ENCODE results near the gene NAALADL2. TPM values are rescaled to one million over a fixed set of nuclear protein-coding genes. Genes with fewer than 3 reads are reported as not detected.

NAALADL2 gene
- total RNA-seq, 6 donors from 2014 or later = 4.4 to 12.6 (median 6.3) TPM

DNA sequence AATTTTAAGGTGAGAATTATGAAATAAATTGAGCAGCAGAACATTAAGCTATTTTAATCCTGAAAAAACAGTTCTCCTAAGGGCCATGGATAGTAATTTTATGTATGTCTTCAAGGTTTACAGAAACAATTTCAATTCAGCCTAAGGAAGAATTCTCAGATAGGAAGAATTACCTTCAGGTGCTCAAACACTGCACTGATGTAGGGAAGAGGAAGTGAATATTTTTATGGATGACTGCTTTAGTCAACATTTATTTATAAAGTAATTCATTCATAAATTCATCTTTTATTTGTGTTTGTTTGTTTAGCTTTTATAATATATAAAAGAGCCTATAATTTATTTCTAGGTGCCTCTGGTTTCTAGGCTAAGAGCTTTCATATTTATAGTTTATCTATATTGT is 620.7 kb downstream of the NAALADL2 start:
- Histone ChIP-seq H3K9me3 (no peaks in the 10 kb centered on the region), H3K27ac (no peak overlapping the region), H3K4me1 (no peaks in the 10 kb centered on the region), H3K4me3 (no peak overlapping the region), H3K36me3 (no peaks in the 10 kb centered on the region), H3K27me3 (no peaks in the 10 kb centered on the region)
- no peak for TF ChIP-seq POLR2A (IDR thresholded peaks at IDR 0.05)
- TF ChIP-seq EP300 (IDR thresholded peaks at IDR 0.05) = no peak
- TF ChIP-seq POLR2AphosphoS5 (IDR thresholded peaks at IDR 0.05) = no peak
- TF ChIP-seq, protein P1, sequence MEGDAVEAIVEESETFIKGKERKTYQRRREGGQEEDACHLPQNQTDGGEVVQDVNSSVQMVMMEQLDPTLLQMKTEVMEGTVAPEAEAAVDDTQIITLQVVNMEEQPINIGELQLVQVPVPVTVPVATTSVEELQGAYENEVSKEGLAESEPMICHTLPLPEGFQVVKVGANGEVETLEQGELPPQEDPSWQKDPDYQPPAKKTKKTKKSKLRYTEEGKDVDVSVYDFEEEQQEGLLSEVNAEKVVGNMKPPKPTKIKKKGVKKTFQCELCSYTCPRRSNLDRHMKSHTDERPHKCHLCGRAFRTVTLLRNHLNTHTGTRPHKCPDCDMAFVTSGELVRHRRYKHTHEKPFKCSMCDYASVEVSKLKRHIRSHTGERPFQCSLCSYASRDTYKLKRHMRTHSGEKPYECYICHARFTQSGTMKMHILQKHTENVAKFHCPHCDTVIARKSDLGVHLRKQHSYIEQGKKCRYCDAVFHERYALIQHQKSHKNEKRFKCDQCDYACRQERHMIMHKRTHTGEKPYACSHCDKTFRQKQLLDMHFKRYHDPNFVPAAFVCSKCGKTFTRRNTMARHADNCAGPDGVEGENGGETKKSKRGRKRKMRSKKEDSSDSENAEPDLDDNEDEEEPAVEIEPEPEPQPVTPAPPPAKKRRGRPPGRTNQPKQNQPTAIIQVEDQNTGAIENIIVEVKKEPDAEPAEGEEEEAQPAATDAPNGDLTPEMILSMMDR (IDR thresholded peaks at IDR 0.05) = no peak
- DNase-seq (no peak), ATAC-seq (ENCODE audit: low FRiP score in 2 of 2) (no peak)

DNA sequence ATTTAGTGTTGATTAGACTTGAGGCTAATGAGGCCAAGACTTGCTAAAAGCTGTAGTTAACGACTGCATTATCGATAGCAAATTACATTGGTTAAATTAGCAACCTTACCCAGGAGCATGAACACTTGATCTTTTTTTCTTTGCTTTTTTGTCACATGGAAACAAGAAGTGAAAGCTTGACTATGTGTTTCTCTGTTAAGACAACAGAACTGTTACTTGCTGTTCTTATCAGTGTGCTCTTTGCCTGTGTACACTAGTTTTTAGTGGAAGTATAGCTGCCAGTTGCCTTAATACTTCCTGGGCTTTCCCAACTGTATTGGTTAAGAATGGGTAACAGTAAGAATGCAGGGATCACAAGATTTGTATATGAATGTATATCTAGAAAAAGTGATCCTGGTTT is 625.5 kb downstream of the NAALADL2 start:
- Histone ChIP-seq H3K36me3 (no peaks in the 10 kb centered on the region), H3K27me3 (no peaks in the 10 kb centered on the region), H3K4me3 (no peak overlapping the region), H3K4me1 (no peaks in the 10 kb centered on the region), H3K9me3 (no peaks in the 10 kb centered on the region), H3K27ac (no peak overlapping the region)
- no peak for ATAC-seq (ENCODE audit: low FRiP score in 2 of 2)
- 88% methylated on average over 2 of the region's 2 CpGs for WGBS, 2 donors
- TF ChIP-seq POLR2AphosphoS5 (IDR thresholded peaks at IDR 0.05) (no peak), EP300 (IDR thresholded peaks at IDR 0.05) (no peak), POLR2A (IDR thresholded peaks at IDR 0.05) (no peak)
- TF ChIP-seq, protein P1 (IDR thresholded peaks at IDR 0.05) = no peak
- no peak for DNase-seq

DNA sequence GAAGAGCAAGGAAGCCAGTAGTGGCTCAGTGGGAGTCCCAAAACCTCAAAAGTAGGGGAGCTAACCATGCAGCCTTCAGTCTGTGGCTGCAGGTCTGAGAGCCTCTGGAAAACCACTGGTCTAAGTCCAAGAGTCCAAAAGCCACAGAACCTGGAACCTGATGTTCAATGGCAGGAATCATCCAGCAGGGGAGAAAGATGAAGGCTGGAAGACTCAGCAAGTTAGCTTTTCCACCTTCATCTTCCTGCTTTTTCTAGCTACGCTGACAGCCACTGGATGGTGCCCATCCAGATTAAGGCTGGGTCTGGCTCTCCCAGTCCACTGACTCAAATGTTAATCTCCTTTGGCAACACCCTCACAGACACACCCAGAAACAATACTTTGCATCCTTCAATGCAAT is 626.3 kb downstream of the NAALADL2 start:
- WGBS, 2 donors = 88 to 100% methylated on average over 1 of the region's 1 CpG
- Histone ChIP-seq H3K4me3 (no peak overlapping the region), H3K36me3 (no peaks in the 10 kb centered on the region), H3K27ac (no peak overlapping the region), H3K9me3 (no peaks in the 10 kb centered on the region), H3K4me1 (no peaks in the 10 kb centered on the region), H3K27me3 (no peaks in the 10 kb centered on the region)
- ATAC-seq (ENCODE audit: low FRiP score in 2 of 2) = no peak
- no peak for DNase-seq
- TF ChIP-seq, protein P1 (IDR thresholded peaks at IDR 0.05) = no peak
- TF ChIP-seq POLR2AphosphoS5 (IDR thresholded peaks at IDR 0.05) (no peak), EP300 (IDR thresholded peaks at IDR 0.05) (no peak), POLR2A (IDR thresholded peaks at IDR 0.05) (no peak)

DNA sequence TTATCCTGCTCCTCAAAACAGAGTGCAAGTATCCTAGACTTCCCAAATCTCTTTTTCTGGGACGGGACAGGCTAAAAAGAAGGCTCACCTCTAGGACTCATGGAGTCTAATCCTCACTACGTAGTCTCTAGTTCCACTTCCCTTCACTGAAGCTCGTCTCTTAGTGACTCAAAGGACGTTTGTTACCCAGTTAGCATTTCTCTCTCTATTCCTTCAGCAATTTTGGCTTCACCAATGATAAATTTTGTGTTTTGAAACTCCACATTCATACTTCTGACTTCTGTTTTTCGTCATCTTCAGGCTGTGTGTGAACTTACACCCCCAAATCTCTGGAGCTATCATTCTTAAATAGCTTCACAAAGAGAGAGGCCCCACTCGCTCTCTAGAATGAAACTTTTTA is 627.1 kb downstream of the NAALADL2 start:
- TF ChIP-seq POLR2AphosphoS5 (IDR thresholded peaks at IDR 0.05) (no peak), POLR2A (IDR thresholded peaks at IDR 0.05) (no peak), EP300 (IDR thresholded peaks at IDR 0.05) (no peak)
- TF ChIP-seq, protein P1 (IDR thresholded peaks at IDR 0.05) = no peak
- H3K4me3 ChIP-seq = no peak overlapping the region
- no peaks in the 10 kb centered on the region for H3K27me3 ChIP-seq
- H3K27ac ChIP-seq = no peak overlapping the region
- no peaks in the 10 kb centered on the region for H3K9me3 ChIP-seq
- no peaks in the 10 kb centered on the region for H3K36me3 ChIP-seq
- ATAC-seq (ENCODE audit: low FRiP score in 2 of 2) (no peak), DNase-seq (no peak)
- H3K4me1 ChIP-seq = no peaks in the 10 kb centered on the region
- 73 to 80% methylated on average over 6 of the region's 6 CpGs for WGBS, 2 donors

DNA sequence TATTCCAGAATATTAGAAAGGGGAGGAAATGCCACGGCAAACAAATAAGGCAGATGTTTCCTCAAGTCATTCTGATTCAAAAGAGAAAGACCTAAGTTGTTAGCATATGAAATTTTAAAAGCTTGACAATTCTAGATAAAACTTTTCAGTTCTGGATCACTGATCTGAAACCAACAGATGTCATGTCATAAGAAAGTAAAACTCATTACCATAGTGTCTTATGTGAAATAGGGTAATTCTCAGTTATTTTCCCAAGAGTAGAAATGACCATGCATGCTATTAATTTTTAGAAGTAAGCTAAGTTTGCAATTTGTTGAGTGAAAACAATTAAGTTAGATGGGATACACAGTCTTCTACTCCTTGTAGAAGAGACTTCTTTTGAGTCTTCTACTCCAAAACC is 630.3 kb downstream of the NAALADL2 start:
- no peak for DNase-seq
- no peak for ATAC-seq (ENCODE audit: low FRiP score in 2 of 2)
- H3K27ac ChIP-seq = no peak overlapping the region
- TF ChIP-seq, protein P1 (IDR thresholded peaks at IDR 0.05) = no peak
- TF ChIP-seq POLR2AphosphoS5 (IDR thresholded peaks at IDR 0.05) (no peak), POLR2A (IDR thresholded peaks at IDR 0.05) (no peak), EP300 (IDR thresholded peaks at IDR 0.05) (no peak)
- no peaks in the 10 kb centered on the region for H3K27me3 ChIP-seq
- no peaks in the 10 kb centered on the region for H3K9me3 ChIP-seq
- no peaks in the 10 kb centered on the region for H3K36me3 ChIP-seq
- no peaks in the 10 kb centered on the region for H3K4me1 ChIP-seq
- no peak overlapping the region for H3K4me3 ChIP-seq
- 70 to 73% methylated on average over 1 of the region's 1 CpG for WGBS, 2 donors

Data from upper lobe of left lung (tissue), 6 donors.